Breast epithelium (tissue), 4 donors: ENCODE data around the gene LDHB. TPM values are rescaled to one million over a fixed set of nuclear protein-coding genes. Genes with fewer than 3 reads are reported as not detected.

Experiments
- DNase-seq, 2 donors: peaks; one replicate each; pipeline ENCODE4 v3.0.0-alpha.2; 2019; ENCODE audit warnings: low spot score in 2 of 2
- H3K27ac ChIP-seq, 2 donors: fragments of 200-600 bp; sonication (generic) in 1 of 2; one replicate each; pipeline ENCODE4 v1.5.1; 2016 to 2019; ENCODE audit warnings: mild to moderate bottlenecking in 1 of 2
- H3K27me3 ChIP-seq, 2 donors: fragments of 200-600 bp; sonication (generic) in 1 of 2; one replicate each; pipeline versions ENCODE4 v1.5.1 to v1.6.0; 2017 to 2019; ENCODE audit warnings: control low read depth in 1 of 2, mild to moderate bottlenecking in 1 of 2
- H3K36me3 ChIP-seq: fragments of 200-600 bp; one replicate; pipeline ENCODE4 v1.5.1; 2019
- H3K4me1 ChIP-seq, 2 donors: fragments of 200-600 bp; sonication (generic); one replicate each; pipeline ENCODE4 v1.5.1; 2016 to 2019; ENCODE audit warnings: control low read depth in 1 of 2
- H3K4me3 ChIP-seq, 3 donors: fragments of 200-600 bp; sonication (generic); 1 replicate in 2 of 3; 2 replicates in 1 of 3; pipeline ENCODE4 v1.5.1; 2016 to 2019; ENCODE audit warnings: mild to moderate bottlenecking in 3 of 3, moderate library complexity in 2 of 3
- H3K9me3 ChIP-seq, 2 donors: fragments of 200-600 bp; sonication (generic) in 1 of 2; one replicate each; pipeline ENCODE4 v1.5.1; 2016 to 2019; ENCODE audit warnings: control low read depth in 1 of 2
- CTCF ChIP-seq, 3 donors: fragments of 450-650 bp; IDR thresholded peaks; one replicate each; pipeline ENCODE4 v1.5.1; 2016 to 2017; ENCODE audit warnings: antibody characterized with exemption in 3 of 3, mild to moderate bottlenecking in 3 of 3, moderate library complexity in 3 of 3
- POLR2A ChIP-seq: fragments of 450-650 bp; IDR thresholded peaks from one replicate; pipeline ENCODE4 v1.6.1; 2016; ENCODE audit warnings: antibody characterized with exemption, mild to moderate bottlenecking, moderate library complexity
- POLR2AphosphoS5 ChIP-seq, 3 donors: sonication (generic); formaldehyde crosslinking; IDR thresholded peaks; one replicate each; pipeline ENCODE4 v1.6.1; 2017; ENCODE audit warnings: antibody characterized with exemption in 3 of 3
- intact Hi-C: fragments of 100-400 bp; cut with DNase I; formaldehyde crosslinking; loops from one replicate; pipeline ENCODE4 v1.15.1; 2023; ENCODE audit warnings: low total_unique reads
- total RNA-seq, 3 donors: library from RNA; depleted of rRNA; stranded (reverse); fragments of >200 nt; gene quantifications; one replicate each; pipeline ENCODE4 v1.1.0, GENCODE V29; 2016

LDHB gene
- 1,000 to 10,000 TPM in 1 of 3 donors, 100 to 1,000 TPM in 2; 235 to 1,093 (median 257) TPM for total RNA-seq

DNA sequence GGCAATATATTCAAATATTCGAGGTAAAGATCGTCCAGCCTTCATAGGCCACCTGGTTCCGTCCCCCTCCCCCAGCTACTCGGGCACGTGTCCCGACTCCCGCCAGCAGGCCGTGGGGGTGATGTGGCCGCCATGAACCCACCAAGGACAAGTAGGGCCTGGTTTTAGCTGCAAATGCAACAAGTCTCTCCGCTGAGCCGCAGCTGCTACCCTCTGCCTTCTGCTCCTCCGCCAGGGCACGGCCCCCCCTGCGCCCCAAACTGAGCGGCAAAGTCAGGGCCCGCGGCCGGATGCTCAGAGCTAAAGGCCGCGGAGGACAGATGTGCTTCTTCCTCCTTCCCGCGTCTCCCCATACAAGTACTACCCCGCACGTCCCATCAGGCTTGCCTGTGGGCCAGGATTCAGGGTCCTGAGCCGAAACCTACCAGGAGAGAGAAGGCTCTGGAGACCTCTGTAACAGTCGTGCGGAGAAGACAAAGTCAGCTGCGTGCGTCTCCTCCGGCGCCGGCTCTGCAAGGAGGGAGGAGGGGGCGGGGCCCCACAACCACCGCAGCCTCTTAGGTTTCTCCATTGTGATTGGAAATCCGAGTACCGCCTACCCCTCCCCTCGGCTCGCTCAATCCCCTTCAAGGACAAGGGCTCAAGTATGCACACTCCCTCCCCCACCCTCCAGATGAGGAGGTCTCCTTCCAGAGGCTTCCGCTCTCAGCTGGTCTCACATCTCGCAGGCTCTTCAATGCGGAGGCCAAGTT, at the start of gene LDHB:
Gene LDHB, minus strand, starts transcription at position 517 of the 752 bp plus-strand sequence. CDS start 3,171 bp downstream, outside the sequence.
- Histone ChIP-seq H3K4me1 (no peaks in the 10 kb centered on the region), H3K4me3 (peak within 1 kb of the TSS; percentile 61 to 86 (median 84)), H3K27ac (peak within 1 kb of the TSS; percentile 78 to 84), H3K27me3 (no peaks in the 10 kb centered on the region), H3K36me3 (no peaks in the 10 kb centered on the region), H3K9me3 (no peaks in the 10 kb centered on the region)
- TF ChIP-seq CTCF (IDR thresholded peaks at IDR 0.05), result no peak
- peak; percentile 75 to 82 (median 78) for TF ChIP-seq POLR2AphosphoS5 (IDR thresholded peaks at IDR 0.05)
- peak; percentile 66 for TF ChIP-seq POLR2A
- intact Hi-C loops, result no loop called here
- DNase-seq, result peak; percentile 72 to 88

GRCh38 chr12:21704847-21705246, 47.2 kb upstream of the LDHB start:
- H3K27me3 ChIP-seq, result no peaks in the 10 kb centered on the region
- no peaks in the 10 kb centered on the region for H3K4me1 ChIP-seq
- no peak for DNase-seq
- intact Hi-C loops, result no loop called here
- no peak overlapping the region for H3K27ac ChIP-seq
- no peaks in the 10 kb centered on the region for H3K36me3 ChIP-seq
- H3K9me3 ChIP-seq, result no peaks in the 10 kb centered on the region
- TF ChIP-seq POLR2A (no peak), POLR2AphosphoS5 (IDR thresholded peaks at IDR 0.05) (no peak), CTCF (IDR thresholded peaks at IDR 0.05) (no peak)
- H3K4me3 ChIP-seq, result no peak overlapping the region

- H3K27ac ChIP-seq, result no peak overlapping the region
- no peaks in the 10 kb centered on the region for H3K36me3 ChIP-seq
- H3K9me3 ChIP-seq, result no peaks in the 10 kb centered on the region
- no peak overlapping the region for H3K4me3 ChIP-seq
- TF ChIP-seq POLR2A (no peak), POLR2AphosphoS5 (IDR thresholded peaks at IDR 0.05) (no peak), CTCF (IDR thresholded peaks at IDR 0.05) (no peak)
- no peaks in the 10 kb centered on the region for H3K4me1 ChIP-seq
- no peak for DNase-seq
- intact Hi-C loops, result no loop called here
- no peaks in the 10 kb centered on the region for H3K27me3 ChIP-seq
Observed at GRCh38 chr12:21699851-21700250, 42.2 kb upstream of the LDHB start.

- intact Hi-C loops, result no loop called here
- H3K4me3 ChIP-seq, result no peak overlapping the region
Observed at GRCh38 chr12:21697904-21698630, 40.4 kb upstream of the LDHB start.

More at GRCh38 chr12:21697904-21698630, 40.4 kb upstream of the LDHB start:
- Histone ChIP-seq H3K4me1 (no peaks in the 10 kb centered on the region), H3K27ac (no peak overlapping the region), H3K9me3 (no peaks in the 10 kb centered on the region), H3K36me3 (no peaks in the 10 kb centered on the region), H3K27me3 (no peaks in the 10 kb centered on the region)
- TF ChIP-seq CTCF (IDR thresholded peaks at IDR 0.05) (peak in 2 of 3 donors; percentile 62 to 75), POLR2AphosphoS5 (IDR thresholded peaks at IDR 0.05) (no peak), POLR2A (no peak)
- no peak for DNase-seq
